IPS-18a (cell line): ENCODE measurements around the gene HEBP1.

Experiments used
- H3K27ac ChIP-seq: one replicate; pipeline ENCODE4 v1.5.1; 2013; ENCODE audit warnings: low read length
- H3K27me3 ChIP-seq: one replicate; pipeline ENCODE4 v1.6.1; 2013; ENCODE audit warnings: mild to moderate bottlenecking, low read length; ENCODE audit not compliant: control insufficient read depth, insufficient read depth
- H3K36me3 ChIP-seq: one replicate; pipeline ENCODE4 v1.6.1; 2013; ENCODE audit warnings: low read depth, low read length; ENCODE audit not compliant: control insufficient read depth
- H3K4me1 ChIP-seq: one replicate; pipeline ENCODE4 v1.6.1; 2013; ENCODE audit warnings: low read depth, low read length; ENCODE audit not compliant: control insufficient read depth
- H3K4me3 ChIP-seq: one replicate; pipeline ENCODE4 v1.5.1; 2013; ENCODE audit warnings: low read length
- H3K9ac ChIP-seq: one replicate; pipeline ENCODE4 v1.6.1; 2013; ENCODE audit warnings: mild to moderate bottlenecking, low read length, moderate library complexity
- H3K9me3 ChIP-seq: one replicate; pipeline ENCODE4 v1.6.1; 2013; ENCODE audit warnings: low read depth, low read length; ENCODE audit not compliant: control insufficient read depth

HEBP1 gene

GRCh38 chr12:12939888-12940287, 60.2 kb downstream of the HEBP1 start:
- Histone ChIP-seq H3K4me1 (no peaks in the 10 kb centered on the region), H3K4me3 (no peak overlapping the region)

GRCh38 chr12:12938541-12938940, 61.5 kb downstream of the HEBP1 start:
- Histone ChIP-seq H3K4me1 (no peaks in the 10 kb centered on the region), H3K27me3 (no peaks in the 10 kb centered on the region), H3K36me3 (no peaks in the 10 kb centered on the region), H3K27ac (no peak overlapping the region), H3K9ac (no peak overlapping the region), H3K4me3 (no peak overlapping the region), H3K9me3 (no peaks in the 10 kb centered on the region)

More at GRCh38 chr12:12939888-12940287, 60.2 kb downstream of the HEBP1 start:
- Histone ChIP-seq H3K27me3 (no peaks in the 10 kb centered on the region), H3K27ac (no peak overlapping the region), H3K9me3 (no peaks in the 10 kb centered on the region), H3K9ac (no peak overlapping the region), H3K36me3 (no peaks in the 10 kb centered on the region)

- Histone ChIP-seq H3K27ac (no peak overlapping the region), H3K9ac (no peak overlapping the region), H3K36me3 (no peaks in the 10 kb centered on the region), H3K4me1 (no peaks in the 10 kb centered on the region), H3K4me3 (no peak overlapping the region), H3K27me3 (no peaks in the 10 kb centered on the region), H3K9me3 (no peaks in the 10 kb centered on the region)
These were observed 63.0 kb downstream of the HEBP1 start for GRCh38 chr12:12936983-12937491.

GRCh38 chr12:12934556-12934955, 65.5 kb downstream of the HEBP1 start:
- no peaks in the 10 kb centered on the region for H3K9me3 ChIP-seq
- no peaks in the 10 kb centered on the region for H3K27me3 ChIP-seq
- H3K4me1 ChIP-seq: no peaks in the 10 kb centered on the region
- no peaks in the 10 kb centered on the region for H3K36me3 ChIP-seq
- no peak overlapping the region for H3K27ac ChIP-seq
- no peak overlapping the region for H3K4me3 ChIP-seq
- H3K9ac ChIP-seq: no peak overlapping the region

- Histone ChIP-seq H3K9ac (no peak overlapping the region), H3K36me3 (no peaks in the 10 kb centered on the region), H3K4me3 (no peak overlapping the region), H3K9me3 (no peaks in the 10 kb centered on the region), H3K4me1 (no peaks in the 10 kb centered on the region), H3K27me3 (no peaks in the 10 kb centered on the region), H3K27ac (no peak overlapping the region)
These were observed 66.3 kb downstream of the HEBP1 start for GRCh38 chr12:12933742-12934141.

- H3K27ac ChIP-seq: no peak overlapping the region
- H3K36me3 ChIP-seq: no peaks in the 10 kb centered on the region
- no peak overlapping the region for H3K9ac ChIP-seq
- no peak overlapping the region for H3K4me3 ChIP-seq
- no peaks in the 10 kb centered on the region for H3K9me3 ChIP-seq
- no peaks in the 10 kb centered on the region for H3K27me3 ChIP-seq
- H3K4me1 ChIP-seq: no peaks in the 10 kb centered on the region
These were observed 69.3 kb downstream of the HEBP1 start for GRCh38 chr12:12930633-12931219.

GRCh38 chr12:12929696-12930095, 70.4 kb downstream of the HEBP1 start:
- H3K4me3 ChIP-seq: no peak overlapping the region
- H3K36me3 ChIP-seq: no peaks in the 10 kb centered on the region
- no peak overlapping the region for H3K27ac ChIP-seq
- H3K4me1 ChIP-seq: no peaks in the 10 kb centered on the region
- H3K27me3 ChIP-seq: no peaks in the 10 kb centered on the region
- no peak overlapping the region for H3K9ac ChIP-seq
- no peaks in the 10 kb centered on the region for H3K9me3 ChIP-seq

GRCh38 chr12:12927211-12928079, 72.6 kb downstream of the HEBP1 start:
- Histone ChIP-seq H3K27me3 (no peaks in the 10 kb centered on the region), H3K9ac (no peak overlapping the region), H3K27ac (no peak overlapping the region), H3K4me3 (peak overlapping the region; percentile 27), H3K4me1 (no peaks in the 10 kb centered on the region), H3K9me3 (no peaks in the 10 kb centered on the region), H3K36me3 (no peaks in the 10 kb centered on the region)

GRCh38 chr12:12926571-12927071, 73.4 kb downstream of the HEBP1 start:
- Histone ChIP-seq H3K27ac (no peak overlapping the region), H3K4me1 (no peaks in the 10 kb centered on the region), H3K9me3 (no peaks in the 10 kb centered on the region), H3K27me3 (no peaks in the 10 kb centered on the region), H3K4me3 (no peak overlapping the region), H3K9ac (no peak overlapping the region), H3K36me3 (no peaks in the 10 kb centered on the region)

- no peak overlapping the region for H3K9ac ChIP-seq
- no peak overlapping the region for H3K27ac ChIP-seq
- no peaks in the 10 kb centered on the region for H3K4me1 ChIP-seq
- no peaks in the 10 kb centered on the region for H3K36me3 ChIP-seq
- no peaks in the 10 kb centered on the region for H3K9me3 ChIP-seq
- no peak overlapping the region for H3K4me3 ChIP-seq
- H3K27me3 ChIP-seq: no peaks in the 10 kb centered on the region
These were observed 74.7 kb downstream of the HEBP1 start for GRCh38 chr12:12925388-12925787.
